ENCODE results near the gene MAPK8IP2.
"Not testable (repeated sequence)": the region's sequence is repeated elsewhere in the genome, so short reads cannot be mapped to it uniquely, and the experiment has no call there.

MAPK8IP2 gene

DNA sequence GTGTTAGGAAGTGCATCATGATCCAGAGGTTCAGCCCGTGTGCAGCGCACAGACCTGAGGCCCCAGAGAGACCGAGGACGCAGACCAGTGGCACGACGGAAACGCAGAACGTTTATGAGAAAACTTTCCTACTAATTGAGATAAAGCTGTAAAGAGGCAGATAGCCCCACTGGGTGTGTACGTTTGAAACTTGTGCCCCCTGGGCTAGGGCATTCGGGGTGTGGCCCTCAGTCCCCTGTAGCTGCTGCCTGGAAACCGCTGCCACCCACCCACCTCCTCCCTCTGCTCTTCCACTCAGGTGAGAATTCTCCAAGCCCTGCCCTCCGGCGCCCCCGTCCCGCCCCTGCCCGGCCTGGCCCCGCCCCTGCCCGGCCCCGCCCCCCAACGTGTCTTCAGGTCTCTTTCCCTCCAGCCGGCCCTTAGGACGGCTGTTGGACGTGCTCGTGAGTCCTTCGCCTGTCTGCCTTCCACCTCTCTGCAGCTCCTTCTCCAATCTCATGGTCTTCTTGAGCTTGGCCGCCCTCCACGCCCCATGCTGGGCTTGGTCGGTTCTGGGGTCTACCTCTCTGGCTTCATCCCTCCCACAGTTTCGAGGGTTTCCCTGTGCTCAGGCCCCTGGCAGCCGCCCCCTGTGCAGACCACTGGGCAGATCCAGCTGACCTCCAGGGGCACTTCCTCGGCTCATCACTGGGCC, 12.1 kb downstream of the MAPK8IP2 start:
- DNase-seq (ENCODE audit: low read depth in 2 of 2): no peak

DNA sequence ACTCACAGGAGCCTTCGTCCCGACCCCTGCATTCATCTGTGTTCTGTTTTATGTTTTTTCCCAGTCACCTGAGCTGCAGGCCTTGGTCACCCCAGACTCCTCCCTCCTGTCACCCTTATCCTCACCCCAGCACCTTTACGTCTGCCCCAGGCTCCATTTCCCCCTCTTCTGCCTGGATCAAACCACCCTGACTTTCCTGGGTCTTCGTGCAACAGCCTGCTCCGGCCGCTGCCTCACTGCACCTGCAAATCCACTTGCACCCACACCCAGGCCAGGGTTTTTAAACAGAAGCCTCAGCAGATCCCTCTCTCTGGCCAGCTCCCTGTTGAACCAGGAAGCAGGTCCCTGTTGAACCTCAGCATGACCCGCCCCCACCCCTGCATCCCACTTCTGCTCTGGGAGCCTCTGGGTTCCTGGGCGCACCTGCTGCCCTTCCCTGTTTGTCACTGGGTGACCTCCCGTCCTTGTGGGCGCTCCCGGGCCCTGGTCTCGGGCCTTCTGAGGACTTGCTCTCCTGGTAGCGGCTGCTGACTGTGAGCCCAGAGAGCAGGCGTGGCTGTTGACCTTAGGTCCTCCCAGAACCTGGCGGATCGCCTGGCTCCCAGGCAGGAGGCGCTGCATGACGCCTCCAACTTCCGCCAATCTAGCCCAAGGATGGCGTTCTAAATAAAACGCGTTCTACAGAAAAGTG, 12.8 kb downstream of the MAPK8IP2 start:
- DNase-seq (ENCODE audit: low read depth in 2 of 2): no peak

DNA sequence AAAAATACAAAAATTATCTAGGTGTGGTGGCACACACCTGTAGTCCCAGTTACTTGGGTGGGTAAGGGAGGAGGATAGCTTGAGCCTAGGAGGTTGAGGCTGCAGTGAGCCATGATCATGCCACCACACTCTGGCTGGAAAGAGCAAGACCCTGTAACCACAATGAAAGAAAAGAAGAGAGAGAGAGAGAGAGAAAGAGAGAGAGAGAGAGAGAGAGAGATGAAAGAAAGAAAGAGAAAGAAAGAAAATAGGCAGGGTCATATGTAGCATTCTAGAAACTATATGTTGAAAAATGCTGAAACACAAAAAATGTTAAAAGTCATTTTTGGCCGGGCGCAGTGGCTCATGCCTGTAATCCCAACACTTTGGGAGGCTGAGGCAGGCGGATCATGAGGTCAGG, 13.7 kb downstream of the MAPK8IP2 start:
- DNase-seq (ENCODE audit: low read depth in 2 of 2): not testable (repeated sequence)

DNA sequence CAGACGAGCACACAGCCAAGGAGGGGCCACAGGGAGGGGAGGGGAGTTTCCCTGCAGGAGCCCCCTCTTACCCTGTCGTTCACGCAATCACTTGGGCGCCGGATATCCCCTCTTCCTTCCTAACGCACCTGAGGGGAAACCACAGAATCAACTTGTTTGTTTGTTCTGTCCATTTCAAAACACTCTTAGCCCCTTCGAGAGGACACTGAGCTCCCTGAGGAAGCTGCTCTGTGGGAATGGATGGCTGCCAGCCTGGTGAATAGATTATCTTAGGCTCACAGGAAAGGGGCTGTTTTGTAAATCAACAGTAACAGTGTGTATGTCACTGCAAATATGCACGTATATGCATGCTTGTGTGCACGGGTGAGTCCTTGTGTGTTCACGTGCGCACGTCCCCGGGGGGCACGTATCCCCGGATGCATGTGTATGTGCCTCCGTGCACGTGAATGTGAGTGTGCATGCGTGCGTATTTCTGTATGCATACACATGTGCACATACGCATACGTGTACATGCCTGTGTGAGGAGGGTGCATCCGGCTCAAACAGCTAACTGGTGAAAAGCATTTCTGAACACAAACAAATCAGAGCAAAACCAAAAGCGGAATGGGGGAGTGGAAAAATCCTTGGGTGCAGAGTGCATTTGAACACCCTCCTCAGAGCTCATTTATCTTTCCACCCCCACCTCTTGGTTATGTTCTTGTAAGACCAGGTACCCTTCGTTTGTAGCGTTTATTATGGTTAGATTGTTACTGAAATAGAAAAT, 20.2 kb downstream of the MAPK8IP2 start:
- DNase-seq (ENCODE audit: low read depth in 2 of 2): peak in 1 of 2 donors; percentile 26

DNA sequence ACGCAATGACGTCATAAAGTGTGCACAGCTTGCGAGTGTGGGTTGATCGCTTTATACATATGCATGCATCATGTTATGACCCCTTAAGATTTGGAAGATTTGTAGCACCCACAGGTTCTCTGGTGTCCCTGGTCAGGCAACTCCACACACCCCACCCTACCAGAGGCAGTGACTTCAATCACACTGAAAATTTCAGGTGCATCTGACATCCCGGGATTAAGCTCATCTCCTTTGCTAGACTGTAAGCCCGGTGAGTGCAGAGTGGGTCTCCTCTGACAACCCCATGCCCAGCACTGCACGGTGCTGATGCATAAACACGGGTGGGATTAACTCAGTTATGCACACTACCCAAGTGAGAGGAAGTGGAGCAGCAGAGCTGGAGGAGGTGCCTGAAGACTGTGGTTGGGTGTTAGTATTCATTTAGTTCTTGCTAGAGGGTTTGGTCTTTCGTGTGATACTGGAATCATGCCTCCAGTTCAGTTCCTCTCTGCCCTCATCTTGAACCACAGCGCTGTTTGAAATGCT, 20.8 kb downstream of the MAPK8IP2 start:
- DNase-seq (ENCODE audit: low read depth in 2 of 2): peak in 1 of 2 donors; percentile 21

DNA sequence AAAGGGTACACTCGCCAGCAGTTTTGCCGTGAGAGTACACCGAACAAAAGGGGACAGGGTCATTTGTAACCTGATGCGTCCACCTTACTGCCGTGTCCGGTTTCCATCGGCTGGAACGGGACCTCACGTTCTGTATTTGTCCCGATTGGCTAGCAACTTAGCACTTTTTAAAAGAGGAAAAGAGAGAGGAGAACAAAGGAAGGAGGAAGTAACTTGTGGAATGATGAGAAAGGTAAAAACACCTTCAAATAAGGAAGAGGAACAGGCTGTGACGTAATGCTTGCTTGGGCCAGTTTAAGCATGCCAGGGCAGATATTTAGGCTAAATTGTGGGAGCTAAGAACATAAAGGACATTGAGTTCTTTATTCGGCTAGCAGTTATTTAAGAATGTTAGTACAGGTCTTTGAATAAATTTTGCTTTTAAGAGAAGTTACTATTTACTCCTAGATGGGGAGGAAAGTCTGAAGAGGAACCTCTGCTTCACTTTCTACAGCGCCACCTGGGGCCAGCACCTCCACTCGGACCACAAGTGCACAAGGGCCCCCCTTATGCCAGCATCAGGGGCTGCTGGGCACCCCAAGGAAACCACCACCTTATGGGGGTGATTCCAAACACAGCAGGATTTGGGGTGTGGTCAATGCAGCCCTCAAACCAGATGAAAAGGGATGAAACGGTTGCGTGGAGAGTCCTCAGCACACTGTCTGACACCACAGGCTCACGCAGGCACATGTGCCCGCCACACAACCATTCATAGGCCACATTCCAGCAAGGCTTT, 21.5 kb downstream of the MAPK8IP2 start:
- DNase-seq (ENCODE audit: low read depth in 2 of 2): no peak

DNA sequence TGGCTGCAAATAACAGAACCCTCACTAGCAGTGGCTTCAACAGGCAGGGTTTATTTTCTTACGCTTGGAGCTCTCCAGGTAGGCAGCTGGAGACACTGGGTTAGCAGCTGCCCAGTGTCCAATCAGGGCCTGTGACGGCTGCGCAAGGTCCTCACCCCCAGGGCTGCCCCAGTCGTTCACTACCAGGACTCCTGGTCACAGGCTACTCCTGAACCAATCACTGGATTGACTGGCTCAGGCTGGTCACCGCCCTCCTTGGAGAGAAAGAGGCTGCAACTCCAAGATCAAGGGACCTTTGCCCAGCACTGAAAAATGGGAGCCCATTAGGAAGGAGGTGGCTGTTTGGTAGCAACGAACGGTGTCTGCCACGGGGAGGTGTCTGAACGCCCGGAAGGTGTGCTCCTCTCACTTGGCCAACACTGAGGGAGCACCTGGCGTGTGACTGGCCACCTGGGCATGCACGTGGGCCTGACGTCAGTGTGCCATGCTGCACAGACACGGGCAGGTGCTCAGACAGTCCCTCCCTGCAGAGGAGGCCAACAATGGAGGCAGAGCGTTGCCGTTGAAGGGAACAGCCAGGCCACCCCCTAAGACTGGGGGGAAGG, 22.2 kb downstream of the MAPK8IP2 start:
- DNase-seq (ENCODE audit: low read depth in 2 of 2): no peak

DNA sequence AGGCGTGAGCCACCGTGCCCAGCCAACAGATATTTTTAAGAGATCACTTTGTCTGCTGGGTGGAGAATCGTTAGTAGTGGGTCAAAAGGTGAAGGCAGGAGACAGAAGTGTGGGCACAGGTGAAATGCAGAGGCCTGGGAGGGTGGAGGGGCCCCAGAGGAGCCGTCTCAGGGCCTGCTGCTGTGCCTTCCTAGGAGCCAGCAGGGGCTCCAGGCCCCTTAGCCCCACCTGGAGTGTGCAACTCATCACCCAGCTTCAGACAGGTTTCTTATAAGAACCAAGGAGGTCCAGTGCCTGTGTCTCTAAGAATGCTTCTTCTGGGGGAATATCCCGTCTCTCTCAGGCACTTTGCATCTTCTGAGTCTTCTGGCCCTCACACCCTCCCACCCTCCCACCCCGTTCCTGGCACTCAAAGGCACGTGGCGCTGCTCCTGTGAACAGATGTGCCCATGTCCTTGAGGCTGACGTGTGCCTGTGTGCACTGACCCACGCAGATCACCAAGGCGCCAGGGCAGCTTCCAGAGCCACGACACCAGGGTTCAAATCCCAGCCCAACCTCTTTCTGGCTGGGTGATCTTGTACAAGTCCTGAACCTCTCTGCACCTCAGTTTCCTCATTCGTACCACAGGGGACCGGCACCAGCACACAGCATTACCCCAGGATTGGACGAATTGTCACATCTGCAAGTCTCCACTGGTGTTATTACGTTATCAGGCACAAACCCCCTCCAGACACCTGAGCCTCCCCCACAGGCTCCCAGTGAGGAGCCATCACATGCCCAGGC, 23.9 kb downstream of the MAPK8IP2 start:
- no peak for DNase-seq (ENCODE audit: low read depth in 2 of 2)

DNA sequence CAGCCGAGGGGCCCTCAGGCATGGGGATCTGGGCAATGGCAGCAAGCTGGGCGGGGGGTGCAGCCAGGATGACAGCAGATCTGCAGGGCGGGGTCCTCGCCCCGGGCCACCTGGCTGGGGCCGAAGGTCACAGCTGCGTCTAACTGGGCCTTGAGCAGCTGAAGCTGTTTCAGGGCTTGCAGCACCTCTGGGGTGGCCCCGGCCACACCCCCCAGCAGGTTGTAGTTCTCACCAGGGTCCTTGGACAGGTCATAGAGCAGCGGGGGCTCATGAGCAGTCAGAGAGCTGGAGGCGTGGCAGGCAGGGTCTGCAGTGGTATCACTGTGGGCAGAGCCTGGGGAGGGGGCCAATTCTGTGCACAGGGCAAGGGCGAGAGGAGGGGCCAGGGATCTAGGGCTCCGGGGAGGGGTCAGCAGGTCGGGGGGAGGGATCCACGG, 24.6 kb downstream of the MAPK8IP2 start:
- DNase-seq (ENCODE audit: low read depth in 2 of 2): no peak

DNA sequence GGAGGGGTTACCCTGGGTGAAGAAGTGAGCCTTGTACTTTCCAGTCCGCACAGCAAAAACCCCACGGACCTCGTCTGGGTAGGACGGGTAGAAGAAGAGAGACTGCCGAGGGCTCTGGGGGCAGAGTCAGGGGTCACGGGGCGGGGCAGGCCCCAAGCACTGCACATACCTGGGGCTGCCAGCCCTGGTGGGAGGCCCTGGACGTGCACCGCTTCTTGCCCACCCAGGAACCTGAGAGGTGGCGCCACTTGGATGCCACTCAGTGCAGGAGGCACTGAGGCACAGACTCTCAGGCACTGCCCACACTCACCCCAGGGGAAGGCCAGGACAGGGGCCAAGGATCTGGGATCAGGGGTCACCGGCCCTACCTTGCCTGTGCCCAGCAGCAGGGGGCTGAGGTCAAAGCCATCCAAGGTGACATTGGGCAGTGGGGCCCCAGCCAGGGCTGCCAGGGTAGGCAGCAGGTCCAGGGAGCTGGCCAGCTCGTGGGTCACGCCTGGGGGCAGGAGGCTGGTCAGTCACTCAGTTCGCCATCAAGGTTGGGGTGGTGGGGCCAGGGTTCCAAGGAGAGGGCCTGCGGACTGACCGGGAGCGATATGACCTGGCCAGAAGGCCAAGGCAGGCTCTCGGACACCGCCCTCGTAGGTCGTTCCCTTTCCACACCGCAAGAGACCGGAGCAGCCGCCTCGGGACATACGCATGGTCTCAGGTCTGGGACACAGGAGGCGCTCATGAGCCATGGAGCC, 25.1 kb downstream of the MAPK8IP2 start:
- DNase-seq (ENCODE audit: low read depth in 2 of 2): no peak

DNA sequence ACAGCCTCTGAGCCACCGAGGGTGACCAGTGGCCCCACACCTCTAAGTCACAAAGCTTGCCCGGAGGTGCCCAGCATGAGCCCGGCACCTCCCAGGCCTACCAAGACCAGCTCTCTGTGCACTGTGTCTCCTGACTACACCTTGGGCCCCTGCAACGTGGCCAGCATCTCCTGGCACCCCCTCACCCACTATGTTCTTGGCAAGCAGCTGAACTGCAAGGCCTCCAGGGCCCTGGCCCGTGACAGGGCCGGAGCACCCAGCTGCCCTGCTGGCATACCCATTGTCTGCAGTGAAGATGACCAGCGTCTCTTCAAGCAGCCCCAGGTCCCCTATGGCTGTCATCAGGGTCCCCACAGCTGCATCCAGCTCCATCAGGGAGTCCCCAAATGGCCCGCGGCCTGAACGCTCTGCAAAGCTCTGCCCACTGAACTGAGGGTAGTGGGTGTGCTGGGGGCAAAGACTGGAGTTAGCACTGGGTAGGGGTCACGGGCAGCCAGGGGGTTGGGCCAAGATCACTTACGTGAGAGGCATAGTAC, 25.8 kb downstream of the MAPK8IP2 start:
- DNase-seq (ENCODE audit: low read depth in 2 of 2): no peak

DNA sequence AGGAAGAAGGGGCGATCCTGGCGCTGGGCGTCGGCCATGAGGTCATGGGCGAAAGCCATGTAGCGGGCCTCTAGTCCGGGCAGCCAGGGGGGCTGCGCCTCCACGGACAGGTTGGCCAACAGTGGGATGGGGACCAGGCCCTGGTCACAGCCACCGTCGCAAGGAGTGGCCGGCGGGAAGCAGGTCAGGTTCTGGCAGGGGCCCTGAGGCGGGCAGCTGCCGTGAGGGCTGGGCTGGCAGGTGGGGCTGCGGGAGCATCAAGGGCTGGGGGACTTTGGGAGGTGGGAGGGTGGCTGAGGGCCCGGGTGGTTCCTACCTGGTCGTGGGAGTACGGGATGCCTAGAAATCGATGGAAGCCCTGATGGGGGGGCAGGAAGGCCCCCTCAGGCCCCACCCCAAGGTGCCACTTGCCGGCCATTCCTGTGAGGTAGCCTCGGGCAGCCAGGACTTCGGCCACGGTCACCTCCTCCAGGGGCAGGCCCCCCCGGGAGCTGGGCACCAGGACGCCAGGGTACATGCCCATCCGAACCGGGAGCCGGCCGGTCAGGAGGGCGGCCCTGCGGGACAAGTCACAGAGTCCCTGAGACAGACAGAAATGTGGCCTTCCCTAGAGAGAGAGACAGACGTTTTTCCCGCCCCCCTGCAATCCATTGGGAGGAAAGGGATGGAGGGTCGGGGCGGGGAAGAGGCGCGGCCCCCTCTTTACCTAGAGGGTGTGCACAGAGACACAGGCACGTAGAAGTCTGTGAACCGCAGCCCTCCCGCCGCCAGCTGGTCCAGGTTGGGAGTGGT, 26.5 kb downstream of the MAPK8IP2 start:
- DNase-seq (ENCODE audit: low read depth in 2 of 2): no peak

DNA sequence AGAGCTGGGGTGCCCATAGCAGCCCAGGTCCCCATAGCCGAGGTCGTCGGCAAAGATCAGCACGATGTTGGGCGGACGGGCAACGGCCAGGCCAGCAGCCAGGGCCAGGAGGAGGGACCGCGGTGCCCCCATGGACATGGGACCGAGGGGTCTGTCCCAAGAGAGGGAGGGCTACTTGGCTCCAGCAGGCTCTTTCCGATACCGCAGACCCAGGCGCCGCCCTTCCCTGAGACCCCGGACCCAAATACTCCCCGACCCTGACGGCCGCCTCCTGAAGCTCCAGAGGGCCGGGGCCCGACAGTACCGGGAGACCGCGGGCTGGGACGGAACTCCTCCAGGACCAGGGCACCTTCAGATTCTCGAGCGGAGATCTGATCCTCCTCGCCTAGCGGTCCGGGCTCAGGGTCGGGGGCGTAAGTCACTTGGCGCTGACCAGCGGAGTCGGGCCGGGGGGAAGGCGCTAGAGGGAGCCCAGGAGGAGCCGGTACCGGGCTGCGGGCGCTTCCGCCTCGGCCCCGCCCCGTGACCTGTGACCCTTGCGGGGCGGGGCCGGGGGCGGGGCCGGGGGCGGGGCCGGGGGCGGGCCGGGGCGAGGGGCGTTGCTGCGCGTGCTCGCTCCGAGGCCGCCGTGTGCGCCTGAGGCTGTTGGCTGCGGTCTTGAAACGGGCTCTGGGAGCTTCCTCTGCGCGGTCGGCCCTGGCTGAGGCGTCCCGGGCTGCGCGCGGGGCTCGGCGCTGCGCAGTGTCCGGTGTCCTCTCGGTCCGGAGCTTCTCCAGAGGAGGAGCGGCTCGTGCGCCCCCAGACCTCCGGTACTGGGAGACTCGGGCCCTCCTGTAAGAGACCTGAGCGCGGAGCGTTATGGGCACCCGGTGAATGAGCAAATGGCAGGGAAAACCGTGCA, 27.3 kb downstream of the MAPK8IP2 start, which contains the start of gene ARSA:
ARSA (minus strand) TSS at position 511 of the 901 bp plus-strand sequence; CDS start at position 138, 373 bp downstream.
- DNase-seq (ENCODE audit: low read depth in 2 of 2): peak; percentile 56 to 67

DNA sequence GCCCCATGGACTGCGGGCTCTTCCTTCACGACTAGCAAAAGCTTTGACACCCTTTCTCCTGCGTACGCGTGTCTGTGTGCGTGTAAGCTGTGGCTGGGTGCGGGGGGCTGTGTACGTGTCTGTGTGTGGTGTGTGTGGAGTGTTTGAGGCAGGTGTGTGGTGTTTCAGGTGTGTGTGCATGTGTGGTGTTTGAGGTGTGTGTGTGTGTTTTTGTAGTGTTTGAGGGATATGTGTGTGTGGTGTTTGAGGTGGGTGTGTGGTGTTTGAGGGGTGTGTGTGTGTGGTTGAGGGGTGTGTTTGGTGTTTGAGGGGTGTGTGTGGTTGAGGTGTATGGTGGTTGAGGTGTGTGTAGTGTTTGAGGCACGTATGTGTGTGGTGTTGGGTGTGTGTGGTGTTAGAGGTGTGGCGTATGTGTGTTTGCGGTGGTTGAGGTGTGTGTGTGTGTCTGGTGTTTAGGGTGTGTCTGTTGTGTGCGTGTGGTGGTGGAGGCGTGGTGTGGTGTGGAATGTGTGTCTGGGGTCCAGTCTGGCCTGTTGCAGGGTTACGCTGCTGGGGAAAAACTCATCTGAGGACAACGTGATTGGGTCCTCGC, 28.0 kb downstream of the MAPK8IP2 start:
- no peak for DNase-seq (ENCODE audit: low read depth in 2 of 2)

DNA sequence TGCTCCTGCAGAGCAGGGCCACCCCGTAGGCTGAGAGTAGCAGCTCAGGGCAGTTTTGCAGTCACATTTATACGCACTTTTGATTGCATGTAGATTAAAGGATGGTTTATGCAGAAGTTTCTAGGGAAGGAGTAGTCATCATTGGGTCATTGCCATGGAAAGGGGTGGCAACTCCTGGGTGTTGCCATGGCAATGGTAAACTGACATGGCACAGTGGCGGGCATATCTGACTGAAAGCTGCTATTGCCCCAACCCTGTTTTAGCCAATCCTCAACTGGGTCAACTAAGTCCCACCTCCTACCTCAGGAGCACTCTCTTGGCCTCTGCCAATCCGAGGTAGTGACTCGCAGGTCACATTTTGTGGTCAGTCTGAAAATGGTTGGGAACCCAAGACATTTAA, 29.8 kb downstream of the MAPK8IP2 start:
- DNase-seq (ENCODE audit: low read depth in 2 of 2): no peak

DNA sequence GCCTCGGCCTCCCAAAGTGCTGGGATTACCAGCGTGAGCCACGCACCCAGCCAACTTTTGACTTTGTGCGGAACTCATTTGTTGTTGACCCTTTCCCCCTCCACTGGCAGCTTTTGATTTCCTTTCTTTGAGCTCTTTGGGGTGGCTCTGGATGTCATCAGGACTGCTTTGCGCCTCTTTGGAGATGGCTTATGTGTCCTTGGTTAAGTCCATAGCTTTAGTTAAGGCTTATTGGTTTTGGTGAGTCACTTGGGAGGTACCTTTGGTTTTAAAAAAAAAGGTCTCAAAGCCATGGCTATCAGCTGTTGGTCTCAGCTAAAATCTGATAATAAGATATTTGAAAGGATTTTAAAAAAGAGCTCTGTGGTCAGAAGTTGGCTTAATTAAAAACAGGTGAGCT, 32.5 kb downstream of the MAPK8IP2 start:
- no peak for DNase-seq (ENCODE audit: low read depth in 2 of 2)

DNA sequence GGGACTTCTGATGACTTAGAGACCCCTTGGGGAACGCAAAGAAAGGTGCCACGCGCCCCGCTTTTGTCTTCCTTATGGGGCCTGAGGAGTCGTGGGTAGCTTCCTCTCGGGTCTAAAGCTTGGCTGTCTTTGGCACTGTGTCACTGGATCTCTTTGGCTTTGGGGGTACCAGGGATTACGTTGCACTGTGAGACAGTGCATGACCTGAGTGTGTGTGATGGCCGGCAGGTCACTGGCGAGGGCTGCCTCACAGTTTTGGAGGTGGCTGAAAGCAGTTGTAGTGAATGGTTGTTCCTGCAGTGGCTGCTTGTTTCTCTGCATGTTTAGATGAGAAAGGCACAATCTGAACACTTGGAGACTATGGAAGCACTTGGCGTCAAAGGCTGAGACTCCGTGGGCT, 33.2 kb downstream of the MAPK8IP2 start:
- no peak for DNase-seq (ENCODE audit: low read depth in 2 of 2)
